Left cardiac atrium (tissue), 4 donors: ENCODE results near the gene DIDO1. TPM values are rescaled to one million over a fixed set of nuclear protein-coding genes. Genes with fewer than 3 reads are reported as not detected.

Experiments
- ATAC-seq, 2 donors: fragments of 200-7000 bp; cut with Tn5 transposase; one replicate each; pipeline ENCODE4 v1.9.1; 2020; ENCODE audit warnings: mild to moderate bottlenecking in 2 of 2, moderate library complexity in 2 of 2
- DNase-seq: peaks from one replicate; pipeline ENCODE4 v3.0.0-alpha.2; 2020
- intact Hi-C, 2 donors: fragments of 100-400 bp; cut with DNase I; formaldehyde crosslinking; loops; one replicate each; pipeline versions ENCODE4 v1.14.1 to v1.15.1; 2022 to 2023
- total RNA-seq, 2 donors: library from RNA; stranded (reverse); fragmentation: NEBNext Ultra II Directional; extraction: Animal tissue kit (Norgen Biotek cat#: 25700); gene quantifications; one replicate each; pipeline ENCODE4 v1.2.1, GENCODE V29; 2021
- donor health status: DM: no; HTN: yes; CAD: no.
- donor health status: DM: no; HTN: yes; CAD: no; lungs with severe emphysema.
- donor health status: DM: yes; HTN: yes; CAD: no.
- donor health status: Dilated cardiomyopathy.

The DIDO1 gene
- total RNA-seq, 2 donors from 2014 or later: 33.8 to 39.1 TPM

GRCh38 chr20:62952968-62953838 lies 26.9 kb upstream of the DIDO1 start:
- ATAC-seq (peak; percentile 1 to 5), DNase-seq (peak; percentile 25)
- intact Hi-C loops: no loop called here

- intact Hi-C loops: no loop called here
- peak; percentile 87 for DNase-seq
- ATAC-seq: peak; percentile 32 to 67
These were observed 26.2 kb upstream of the DIDO1 start, which contains the start of gene SLC17A9 for GRCh38 chr20:62952373-62952967. Gene SLC17A9, plus strand, starts transcription at chr20:62952709. Its CDS starts 122 bp downstream, at chr20:62952831.

GRCh38 chr20:62951896-62952372 lies 25.6 kb upstream of the DIDO1 start:
- intact Hi-C loops: no loop called here

GRCh38 chr20:62951143-62951895 lies 25.0 kb upstream of the DIDO1 start:
- ATAC-seq (no peak), DNase-seq (peak; percentile 6)
- intact Hi-C loops: no loop called here

More at GRCh38 chr20:62951896-62952372, 25.6 kb upstream of the DIDO1 start:
- ATAC-seq (no peak), DNase-seq (peak; percentile 24)

DNA sequence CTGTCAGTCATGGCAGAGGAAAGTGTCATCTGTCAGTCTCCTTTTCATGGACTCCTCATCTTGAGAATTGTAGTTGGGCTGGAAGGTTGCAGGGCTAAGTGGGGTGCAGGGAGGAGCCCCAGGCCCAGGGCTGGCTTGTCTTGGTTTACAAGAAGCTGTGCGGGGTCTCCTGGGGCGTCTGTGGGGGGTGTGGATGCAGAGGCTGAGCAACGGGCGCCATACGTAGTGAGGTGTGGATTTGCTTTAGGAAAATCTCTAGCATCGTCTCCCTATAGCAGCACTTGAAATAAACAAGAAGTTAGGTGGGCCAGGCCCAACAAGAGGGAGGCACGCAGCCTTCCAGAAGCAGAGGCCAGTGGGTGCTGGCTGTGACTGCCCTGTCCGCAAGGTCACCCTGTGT lies 24.4 kb upstream of the DIDO1 start:
- intact Hi-C loops: no loop called here
- no peak for ATAC-seq

DNA sequence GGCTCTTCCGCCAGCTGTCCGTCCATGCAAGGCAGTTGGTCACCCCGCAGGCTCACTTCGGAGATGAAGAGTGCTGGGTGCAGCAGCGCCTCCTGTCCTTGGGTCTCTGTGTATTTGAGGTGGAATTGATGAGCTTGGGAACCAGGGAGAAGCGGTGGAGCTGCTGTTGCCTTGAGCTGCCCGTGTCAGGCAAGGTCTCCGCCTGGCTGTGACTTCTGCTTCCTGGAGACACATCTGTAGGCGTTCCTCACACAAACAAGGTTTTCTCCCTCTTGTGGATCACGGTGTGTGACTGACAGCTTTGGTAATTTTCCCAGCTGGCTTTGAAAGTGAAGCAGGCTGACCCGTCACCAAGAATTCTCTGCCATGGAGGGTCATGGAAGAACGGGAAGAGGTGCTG lies 23.7 kb upstream of the DIDO1 start:
- ATAC-seq: no peak
- peak; percentile 15 for DNase-seq
- intact Hi-C loops: no loop called here

More for the DNA sequence above, 24.4 kb upstream of the DIDO1 start:
- DNase-seq: peak; percentile 6

DNA sequence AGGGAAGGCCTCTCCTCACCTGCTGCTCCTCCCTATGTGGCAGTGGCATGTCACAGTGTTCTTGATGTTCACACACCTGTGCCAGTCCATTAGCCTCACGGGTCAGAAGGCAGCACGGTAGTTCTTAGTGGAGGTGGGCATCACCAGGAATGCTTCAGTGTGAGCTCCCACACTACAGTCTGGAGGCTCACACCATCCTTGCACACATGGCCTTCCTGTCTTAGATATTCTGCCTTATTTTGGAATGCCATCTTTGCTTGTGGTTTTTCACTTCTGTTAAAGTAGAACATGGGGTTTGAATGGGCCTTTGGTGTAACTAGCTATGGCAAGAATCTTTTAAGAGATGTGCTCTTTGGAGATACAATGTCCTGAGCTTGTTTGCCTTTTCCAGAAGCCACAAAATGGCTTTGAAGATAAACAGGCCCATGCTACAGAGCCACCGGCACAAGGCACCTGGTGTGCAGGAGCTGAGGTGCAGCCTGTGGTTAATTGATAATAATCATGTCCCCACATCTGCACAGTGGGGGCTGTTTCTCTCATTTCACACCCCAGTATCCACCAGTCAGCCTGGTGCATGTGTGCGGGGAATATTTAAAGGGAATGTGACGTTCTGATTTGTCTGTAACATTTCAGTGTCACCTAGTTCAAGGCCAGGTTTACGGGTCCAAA lies 23.0 kb upstream of the DIDO1 start:
- DNase-seq (peak; percentile 9), ATAC-seq (no peak)
- intact Hi-C loops: no loop called here

GRCh38 chr20:62947532-62948300 lies 21.4 kb upstream of the DIDO1 start:
- intact Hi-C loops: no loop called here
- DNase-seq (peak; percentile 10), ATAC-seq (no peak)

DNA sequence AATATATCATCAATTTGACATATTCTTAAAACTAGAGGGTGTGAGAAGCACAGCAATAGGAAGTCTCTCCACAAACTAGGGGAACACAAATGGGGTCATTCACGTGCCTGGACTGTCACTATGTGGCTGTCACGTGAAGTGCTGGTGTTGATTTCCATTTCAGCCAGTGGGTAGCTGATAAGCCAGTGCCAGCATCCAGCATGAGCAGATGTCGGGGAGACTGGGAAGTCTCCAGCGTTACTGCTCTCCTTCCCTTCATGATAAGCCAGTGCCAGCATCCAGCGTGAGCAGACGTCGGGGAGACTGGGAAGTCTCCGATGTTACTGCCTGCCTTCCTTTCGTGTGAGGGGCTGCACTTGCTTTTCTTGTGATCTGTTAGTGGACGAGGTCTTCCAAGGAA lies 20.6 kb upstream of the DIDO1 start:
- DNase-seq: peak; percentile 74
- intact Hi-C loops: no loop called here
- peak; percentile 83 to 93 for ATAC-seq

- ATAC-seq (no peak), DNase-seq (peak; percentile 14)
- intact Hi-C loops: no loop called here
These were observed 19.6 kb upstream of the DIDO1 start for GRCh38 chr20:62945771-62946339.

- intact Hi-C loops: no loop called here
- peak; percentile 6 for DNase-seq
- no peak for ATAC-seq
These were observed 18.4 kb upstream of the DIDO1 start for GRCh38 chr20:62944746-62945145.

DNA sequence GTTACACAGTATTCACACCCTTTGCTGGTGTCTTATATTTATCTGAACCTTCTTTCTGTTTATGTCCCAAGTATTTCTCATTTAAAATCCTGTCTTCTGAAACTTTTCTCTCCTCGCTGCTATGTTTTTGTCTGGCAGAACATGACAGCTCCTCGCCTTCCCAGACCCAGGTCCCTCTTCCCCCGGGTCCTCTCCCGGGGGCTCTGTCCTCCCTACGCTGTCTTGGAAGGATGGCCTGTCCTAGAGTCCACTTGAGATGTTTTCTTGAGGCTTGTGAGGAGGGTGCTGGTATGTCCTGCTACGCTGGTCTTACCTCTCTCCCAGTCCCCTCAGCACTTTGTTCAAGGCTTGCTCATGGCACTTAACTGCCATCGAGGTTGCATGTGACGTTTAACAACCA lies 17.9 kb upstream of the DIDO1 start:
- ATAC-seq: no peak
- peak; percentile 6 for DNase-seq
- intact Hi-C loops: no loop called here

- intact Hi-C loops: no loop called here
- DNase-seq: peak; percentile 17
- no peak for ATAC-seq
These were observed 17.1 kb upstream of the DIDO1 start for GRCh38 chr20:62943396-62943795.

DNA sequence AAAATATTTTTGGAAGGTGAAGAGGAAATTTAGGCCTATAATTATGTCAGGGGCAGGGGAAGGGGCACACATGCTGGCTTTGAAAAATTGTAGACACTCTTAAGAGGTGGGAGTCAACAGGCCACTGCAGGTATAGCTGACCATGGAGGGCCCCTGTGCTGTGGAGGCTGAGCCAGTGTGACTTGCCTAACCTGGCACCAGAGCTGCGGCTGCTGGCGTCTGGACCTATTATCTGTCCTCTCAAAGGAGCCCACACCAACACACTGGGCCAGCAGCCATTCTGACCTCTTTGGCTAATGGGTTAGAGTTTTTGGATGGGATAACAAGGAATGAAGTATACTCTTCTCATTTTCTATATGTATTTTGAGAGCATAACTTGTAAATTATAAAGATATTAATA lies 16.2 kb upstream of the DIDO1 start:
- no peak for ATAC-seq
- intact Hi-C loops: no loop called here
- peak; percentile 22 for DNase-seq

GRCh38 chr20:62941792-62942191 lies 15.5 kb upstream of the DIDO1 start:
- intact Hi-C loops: no loop called here
- ATAC-seq: no peak
- no peak for DNase-seq

DNA sequence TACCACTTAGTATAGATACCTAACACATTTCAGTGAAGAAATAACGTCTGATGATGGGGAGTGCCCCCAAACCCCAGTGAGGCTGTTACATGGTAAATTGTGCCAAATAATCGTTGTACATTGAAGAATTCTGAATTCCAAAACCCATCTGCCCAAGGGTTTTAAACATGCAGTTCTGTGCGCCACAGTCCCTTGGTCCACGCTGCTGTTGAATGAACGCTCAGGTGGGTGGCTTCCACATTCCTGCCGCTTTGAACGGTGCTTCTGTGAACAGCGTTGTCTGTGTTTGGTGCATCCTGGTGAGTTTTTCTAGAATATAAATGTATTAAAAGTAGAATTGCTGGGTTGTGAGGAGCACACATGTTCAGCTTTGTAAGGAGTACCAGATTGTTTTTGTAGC lies 14.6 kb upstream of the DIDO1 start:
- intact Hi-C loops: no loop called here
- no peak for ATAC-seq

GRCh38 chr20:62938105-62938888 lies 12.0 kb upstream of the DIDO1 start, which contains the start of gene GID8:
Gene GID8, plus strand, starts transcription at chr20:62938147. Its CDS starts 3,356 bp downstream, at chr20:62941503.
- ATAC-seq: peak; percentile 51 to 62

More for the DNA sequence above, 14.6 kb upstream of the DIDO1 start:
- DNase-seq: no peak

More at GRCh38 chr20:62938105-62938888, 12.0 kb upstream of the DIDO1 start, which contains the start of gene GID8:
- intact Hi-C loops: no loop called here
- DNase-seq: peak; percentile 48
